Caco-2 (cell line): ENCODE data around the gene STXBP1. TPM values are rescaled to one million over a fixed set of nuclear protein-coding genes. Genes with fewer than 3 reads are reported as not detected.
A peak's percentile ranks its signal among the peaks of the same experiment; 100 is the strongest.

Experiments
- BruUV-seq: library from RNA; stranded (reverse); fragments of 400-500 nt; replicated peaks from 2 replicates; lab custom pipeline; 2021; lab: Mats Ljungman, UMichigan
- CTCF ChIA-PET: fragments of 300-600 bp; sonication (Branson Sonifier 250); formaldehyde crosslinking; loops from one replicate; lab custom pipeline; 2022; ENCODE audit warnings: antibody characterized with exemption; lab: Charles Lee
- POLR2A ChIA-PET: fragments of 300-600 bp; sonication (Branson Sonifier 250); formaldehyde crosslinking; loops from one replicate; lab custom pipeline; 2022; ENCODE audit warnings: antibody characterized with exemption; lab: Charles Lee
- DNase-seq, 2 experiments: peaks; one replicate each; pipeline versions ENCODE4 v3.0.0 to v3.0.0-alpha.2; 2020 to 2022
- H3K27me3 ChIP-seq: replicated peaks from 2 replicates; pipeline ENCODE4 v1.6.0; 2011; ENCODE audit warnings: low read length; ENCODE audit not compliant: control insufficient read depth, insufficient read depth
- H3K36me3 ChIP-seq: 2 replicates; pipeline ENCODE4 v1.5.1; 2011; ENCODE audit warnings: low read length; ENCODE audit not compliant: control insufficient read depth, insufficient read depth
- H3K4me1 ChIP-seq: fragments of 250-450 bp; sonication (Bioruptor Pico); 2 replicates; pipeline ENCODE4 v1.5.1; 2020; ENCODE audit warnings: mild to moderate bottlenecking
- H3K4me3 ChIP-seq: 2 replicates; pipeline ENCODE4 v1.5.1; 2011; ENCODE audit warnings: low read depth, mild to moderate bottlenecking, control low read depth, low read length
- H3K9me3 ChIP-seq: fragments of 250-450 bp; sonication (Bioruptor Pico); 2 replicates; pipeline ENCODE4 v1.5.1; 2020; ENCODE audit warnings: mild to moderate bottlenecking, moderate library complexity
- H3K27ac Mint-ChIP-seq: one replicate; pipeline ENCODE4 v1.8.0; 2022; ENCODE audit warnings: mixed read lengths; ENCODE audit not compliant: unreplicated experiment
- H3K27me3 Mint-ChIP-seq: one replicate; pipeline ENCODE4 v1.8.0; 2022; ENCODE audit warnings: mixed read lengths; ENCODE audit not compliant: insufficient read depth, unreplicated experiment
- H3K36me3 Mint-ChIP-seq: one replicate; pipeline ENCODE4 v1.8.0; 2022; ENCODE audit warnings: mild to moderate bottlenecking, mixed read lengths; ENCODE audit not compliant: insufficient read depth, unreplicated experiment
- H3K4me1 Mint-ChIP-seq: one replicate; pipeline ENCODE4 v1.8.0; 2022; ENCODE audit warnings: low read depth, mixed read lengths; ENCODE audit not compliant: unreplicated experiment
- H3K4me3 Mint-ChIP-seq: one replicate; pipeline ENCODE4 v1.8.0; 2022; ENCODE audit warnings: mild to moderate bottlenecking, moderate library complexity, mixed read lengths; ENCODE audit not compliant: unreplicated experiment
- H3K9me3 Mint-ChIP-seq: one replicate; pipeline ENCODE4 v1.8.0; 2022; ENCODE audit warnings: mixed read lengths; ENCODE audit not compliant: unreplicated experiment
- CTCF ChIP-seq, 2 experiments: fragments of 200-600 bp in 1 of 2; IDR thresholded peaks; 1 replicate in 1 of 2; 2 replicates in 1 of 2; pipeline versions ENCODE4 v1.5.1 to v1.8.0; 2011 to 2022; ENCODE audit warnings: antibody characterized with exemption in 1 of 2, control low read depth in 1 of 2, inconsistent platforms in 1 of 2, low read depth in 1 of 2, low read length in 1 of 2, mild to moderate bottlenecking in 1 of 2, moderate library complexity in 1 of 2; ENCODE audit not compliant: insufficient read depth in 1 of 2, severe bottlenecking in 1 of 2, unreplicated experiment in 1 of 2
- intact Hi-C: fragments of 100-400 bp; cut with micrococcal nuclease; formaldehyde crosslinking; loops from one replicate; pipeline ENCODE4 v1.10.0; 2022; ENCODE audit not compliant: unreplicated experiment
- total RNA-seq: library from RNA; stranded (reverse); gene quantifications from 2 replicates; pipeline ENCODE4 v1.2.3, GENCODE V29; 2022

Gene STXBP1
- total RNA-seq, 1 experiment from 2014 or later = 5.5 TPM

GRCh38 chr9:127595611-127596010 lies 16.5 kb upstream of the STXBP1 start:
- no peak overlapping the region for H3K4me3 Mint-ChIP-seq
- no peaks in the 10 kb centered on the region for H3K4me1 Mint-ChIP-seq
- no TSS peak for BruUV-seq
- DNase-seq = no peak
- intact Hi-C loops = no loop called here
- no peaks in the 10 kb centered on the region for H3K36me3 ChIP-seq
- no peaks in the 10 kb centered on the region for H3K9me3 Mint-ChIP-seq
- no peak for TF ChIP-seq CTCF (IDR thresholded peaks at IDR 0.05; ENCODE audit: insufficient read depth in 1 of 2, low read depth in 1 of 2, low read length in 1 of 2, severe bottlenecking in 1 of 2, unreplicated experiment in 1 of 2)
- ChIA-PET POLR2A (interaction anchor here (0.6 to 1.0 kb wide), 2 partner anchors 21 to 108 kb away, joined by 3 read pairs; no protein-coding TSS in a partner anchor), CTCF (no interaction called here)
- H3K36me3 Mint-ChIP-seq = no peaks in the 10 kb centered on the region
- no peaks in the 10 kb centered on the region for H3K27me3 ChIP-seq
- H3K27ac Mint-ChIP-seq = no peak overlapping the region
- no peaks in the 10 kb centered on the region for H3K9me3 ChIP-seq
- no peak overlapping the region for H3K4me3 ChIP-seq
- H3K27me3 Mint-ChIP-seq = peaks cover 3% of the 10 kb centered on the region
- no peaks in the 10 kb centered on the region for H3K4me1 ChIP-seq

- intact Hi-C loops = no loop called here
- ChIA-PET CTCF (no interaction called here), POLR2A (no interaction called here)
- Histone ChIP-seq H3K4me1 (no peaks in the 10 kb centered on the region), H3K9me3 (no peaks in the 10 kb centered on the region), H3K36me3 (no peaks in the 10 kb centered on the region), H3K4me3 (no peak overlapping the region), H3K27me3 (no peaks in the 10 kb centered on the region)
- Mint-ChIP-seq H3K27me3 (peaks cover under 1% of the 10 kb centered on the region), H3K9me3 (no peaks in the 10 kb centered on the region), H3K27ac (no peak overlapping the region), H3K4me3 (no peak overlapping the region), H3K4me1 (no peaks in the 10 kb centered on the region), H3K36me3 (no peaks in the 10 kb centered on the region)
- DNase-seq = peak in 1 of 2 experiments; percentile 52
- BruUV-seq = no TSS peak
- no peak for TF ChIP-seq CTCF (IDR thresholded peaks at IDR 0.05; ENCODE audit: insufficient read depth in 1 of 2, low read depth in 1 of 2, low read length in 1 of 2, severe bottlenecking in 1 of 2, unreplicated experiment in 1 of 2)
Observed at GRCh38 chr9:127598839-127599549, 13.1 kb upstream of the STXBP1 start.

GRCh38 chr9:127599550-127599891 lies 12.6 kb upstream of the STXBP1 start:
- H3K4me3 ChIP-seq = no peak overlapping the region
- Mint-ChIP-seq H3K9me3 (no peaks in the 10 kb centered on the region), H3K27me3 (no peaks in the 10 kb centered on the region), H3K4me1 (no peaks in the 10 kb centered on the region), H3K27ac (no peak overlapping the region), H3K36me3 (no peaks in the 10 kb centered on the region), H3K4me3 (no peak overlapping the region)
- H3K9me3 ChIP-seq = no peaks in the 10 kb centered on the region
- no peak for DNase-seq
- ChIA-PET CTCF (no interaction called here), POLR2A (no interaction called here)
- TF ChIP-seq CTCF (IDR thresholded peaks at IDR 0.05; ENCODE audit: insufficient read depth in 1 of 2, low read depth in 1 of 2, low read length in 1 of 2, severe bottlenecking in 1 of 2, unreplicated experiment in 1 of 2) = no peak
- H3K36me3 ChIP-seq = no peaks in the 10 kb centered on the region
- H3K4me1 ChIP-seq = no peaks in the 10 kb centered on the region
- intact Hi-C loops = no loop called here
- no peaks in the 10 kb centered on the region for H3K27me3 ChIP-seq
- no TSS peak for BruUV-seq
